HCT116 (cell line): ENCODE results near the gene SERTAD1. TPM values are rescaled to one million over a fixed set of nuclear protein-coding genes. Genes with fewer than 3 reads are reported as not detected.

Experiments used
- ATAC-seq: fragments of 200-7000 bp; cut with Tn5 transposase; 2 replicates; pipeline ENCODE4 v1.9.1; 2020; ENCODE audit warnings: mild to moderate bottlenecking, moderate library complexity
- BruUV-seq: library from RNA; stranded (reverse); fragments of 400-500 nt; replicated peaks from 2 replicates; lab custom pipeline; 2021; lab: Mats Ljungman, UMichigan
- CTCF ChIA-PET: fragments of 300-600 bp; sonication (Branson Sonifier 250); formaldehyde crosslinking; loops from one replicate; lab custom pipeline; 2021; ENCODE audit warnings: antibody characterized with exemption; lab: Charles Lee
- POLR2A ChIA-PET: fragments of 300-600, 350-600 bp; sonication (Branson Sonifier 250); formaldehyde crosslinking; loops from one replicate; lab custom pipeline; 2021; ENCODE audit warnings: antibody characterized with exemption; lab: Charles Lee
- RAD21 ChIA-PET, 2 experiments: fragments of 300-600 bp; sonication (Branson Sonifier 250); formaldehyde crosslinking; loops; one replicate each; lab custom pipeline; 2023; ENCODE audit warnings: low total read pairs in 2 of 2; ENCODE audit not compliant: uncharacterized antibody in 2 of 2, unreplicated experiment in 2 of 2, low non-redundant PET in 1 of 2; lab: Charles Lee
- DNase-seq: peaks from one replicate; pipeline ENCODE4 v3.0.0-alpha.2; 2010; ENCODE audit warnings: low read depth, low spot score
- H2AFZ ChIP-seq: fragments of 200-600 bp; shearing (Covaris generic), sonication (generic); 2 replicates; pipeline ENCODE4 v1.6.1; 2017; ENCODE audit warnings: low read depth, mixed run types, mixed read lengths, antibody characterized with exemption, low read length; ENCODE audit not compliant: poor library complexity, severe bottlenecking
- H3K27ac ChIP-seq: 2 replicates; pipeline ENCODE4 v1.5.1; 2012; ENCODE audit warnings: low read depth, low read length
- H3K27me3 ChIP-seq: fragments of 200-600 bp; sonication (generic); 2 replicates; pipeline ENCODE4 v1.6.1; 2016; ENCODE audit warnings: mixed run types, low read length, mixed read lengths; ENCODE audit not compliant: insufficient read depth
- H3K36me3 ChIP-seq, 2 experiments: fragments of 200-500 bp in 1 of 2; fragments of 200-600 bp in 1 of 2; sonication (Bioruptor generic) in 1 of 2; sonication (generic) in 1 of 2; 2 replicates each; pipeline versions ENCODE4 v1.5.1 to v1.6.1; 2014 to 2016; ENCODE audit warnings: low read length in 2 of 2, inconsistent platforms in 1 of 2, mixed read lengths in 1 of 2, mixed run types in 1 of 2; ENCODE audit not compliant: insufficient read depth in 2 of 2, control insufficient read depth in 1 of 2
- H3K4me1 ChIP-seq, 2 experiments: fragments of 200-600 bp in 1 of 2; sonication (generic) in 1 of 2; 2 replicates each; pipeline versions ENCODE4 v1.5.1 to v1.6.1; 2012 to 2017; ENCODE audit warnings: low read length in 2 of 2, inconsistent platforms in 1 of 2, mild to moderate bottlenecking in 1 of 2, mixed read lengths in 1 of 2, mixed run types in 1 of 2, moderate library complexity in 1 of 2; ENCODE audit not compliant: insufficient read depth in 2 of 2, control insufficient read depth in 1 of 2
- H3K4me2 ChIP-seq: fragments of 200-600 bp; sonication (generic); 2 replicates; pipeline ENCODE4 v1.6.1; 2017; ENCODE audit warnings: mixed run types, low read length, mixed read lengths
- H3K4me3 ChIP-seq, 2 experiments: fragments of 200-600 bp in 1 of 2; sonication (generic) in 1 of 2; replicated peaks in 1 of 2; 2 replicates each; pipeline ENCODE4 v1.5.1; 2011 to 2016; ENCODE audit warnings: low read length in 2 of 2, control low read depth in 1 of 2, low read depth in 1 of 2, mild to moderate bottlenecking in 1 of 2, mixed read lengths in 1 of 2, mixed run types in 1 of 2
- H3K79me2 ChIP-seq: fragments of 200-600 bp; sonication (generic); 2 replicates; pipeline ENCODE4 v1.6.1; 2017; ENCODE audit warnings: mild to moderate bottlenecking, mixed run types, low read length, moderate library complexity, mixed read lengths; ENCODE audit not compliant: insufficient read depth
- H3K9ac ChIP-seq: fragments of 200-600 bp; sonication (generic); 2 replicates; pipeline ENCODE4 v1.6.1; 2016; ENCODE audit warnings: low read length, mixed read lengths
- H3K9me2 ChIP-seq: fragments of 200-600 bp; sonication (generic), shearing (Covaris generic); 2 replicates; pipeline ENCODE4 v1.6.1; 2017; ENCODE audit warnings: mixed run types, mild to moderate bottlenecking, moderate library complexity; ENCODE audit not compliant: insufficient read depth
- H3K9me3 ChIP-seq, 2 experiments: fragments of 200-500 bp in 1 of 2; fragments of 200-600 bp in 1 of 2; sonication (Bioruptor generic) in 1 of 2; sonication (generic) in 1 of 2; 2 replicates each; pipeline ENCODE4 v1.6.1; 2014 to 2017; ENCODE audit warnings: low read length in 2 of 2, mixed read lengths in 2 of 2, inconsistent platforms in 1 of 2, low read depth in 1 of 2, mild to moderate bottlenecking in 1 of 2, mixed run types in 1 of 2, moderate library complexity in 1 of 2; ENCODE audit not compliant: control insufficient read depth in 1 of 2, insufficient read depth in 1 of 2
- H4K20me1 ChIP-seq: fragments of 200-600 bp; sonication (generic), shearing (Covaris generic); 2 replicates; pipeline ENCODE4 v1.6.1; 2017; ENCODE audit warnings: mixed run types, mild to moderate bottlenecking, moderate library complexity; ENCODE audit not compliant: insufficient read depth
- CBX3 ChIP-seq: IDR thresholded peaks from 2 replicates; pipeline ENCODE4 v1.6.1; 2012; ENCODE audit warnings: low read depth
- ELF1 ChIP-seq: IDR thresholded peaks from 2 replicates; pipeline ENCODE4 v1.6.1; 2012; ENCODE audit warnings: low read depth, borderline replicate concordance
- EZH2 ChIP-seq: fragments of 200-600 bp; sonication (generic); IDR thresholded peaks from 2 replicates; pipeline ENCODE4 v1.6.1; 2017; ENCODE audit warnings: antibody characterized with exemption, mixed run types
- EZH2phosphoT487 ChIP-seq: fragments of 200-600 bp; IDR thresholded peaks from 2 replicates; pipeline ENCODE4 v1.6.1; 2018; ENCODE audit warnings: antibody characterized with exemption, borderline replicate concordance
- FOSL1 ChIP-seq: IDR thresholded peaks from 2 replicates; pipeline ENCODE4 v1.6.1; 2012; ENCODE audit warnings: low read depth
- JUND ChIP-seq: IDR thresholded peaks from 2 replicates; pipeline ENCODE4 v1.6.1; 2012
- POLR2A ChIP-seq: IDR thresholded peaks from 2 replicates; pipeline ENCODE4 v1.7.0; 2011; ENCODE audit warnings: borderline replicate concordance; ENCODE audit not compliant: insufficient read depth, insufficient read length; ENCODE audit errors: extremely low read depth
- POLR2AphosphoS5 ChIP-seq: IDR thresholded peaks from 2 replicates; pipeline ENCODE4 v1.6.1; 2011; ENCODE audit warnings: mild to moderate bottlenecking, low read depth, low read length, moderate library complexity
- RAD21 ChIP-seq: IDR thresholded peaks from 2 replicates; pipeline ENCODE4 v1.6.1; 2012; ENCODE audit warnings: low read depth, mild to moderate bottlenecking
- SP1 ChIP-seq: IDR thresholded peaks from 2 replicates; pipeline ENCODE4 v1.6.1; 2012; ENCODE audit warnings: low read depth
- SRF ChIP-seq: IDR thresholded peaks from 2 replicates; pipeline ENCODE4 v1.6.1; 2012; ENCODE audit warnings: low read depth
- TCF7L2 ChIP-seq: IDR thresholded peaks from 2 replicates; pipeline ENCODE4 v1.7.0; 2011; ENCODE audit warnings: borderline replicate concordance, inconsistent platforms; ENCODE audit not compliant: insufficient read depth, insufficient read length; ENCODE audit errors: extremely low read depth
- YY1 ChIP-seq: IDR thresholded peaks from 2 replicates; pipeline ENCODE4 v1.6.1; 2011; ENCODE audit warnings: low read length, low read depth, moderate library complexity, mild to moderate bottlenecking; ENCODE audit not compliant: insufficient replicate concordance; ENCODE audit errors: extremely low read depth
- ZFX ChIP-seq: fragments of 450-650 bp; IDR thresholded peaks from 2 replicates; pipeline ENCODE4 v1.6.1; 2017
- ZNF274 ChIP-seq: fragments of 200-500 bp; sonication (Bioruptor generic); IDR thresholded peaks from 2 replicates; pipeline ENCODE4 v1.6.1; 2014; ENCODE audit warnings: mild to moderate bottlenecking, low read depth, low read length, inconsistent platforms
- intact Hi-C: fragments of 100-400 bp; cut with micrococcal nuclease; formaldehyde crosslinking; loops from 2 replicates; pipeline ENCODE4 v1.10.0; 2022
- total RNA-seq: library from RNA; stranded (reverse); gene quantifications from one replicate; pipeline ENCODE4 v1.2.1, GENCODE V29; 2021; ENCODE audit not compliant: unreplicated experiment
- TF ChIP-seq, protein P1 (sequence below): IDR thresholded peaks from 2 replicates; pipeline ENCODE4 v1.6.1; 2012; ENCODE audit warnings: low read depth
- TF ChIP-seq, protein P2 (sequence below), 3 experiments: fragments of 200-600 bp in 1 of 3; sonication (generic) in 1 of 3; IDR thresholded peaks in 2 of 3; conservative IDR thresholded peaks in 1 of 3; 2 replicates each; pipeline ENCODE4 v1.5.1; 2012 to 2017; ENCODE audit warnings: low read depth in 2 of 3, low read length in 2 of 3, antibody characterized with exemption in 1 of 3, borderline replicate concordance in 1 of 3, control low read depth in 1 of 3, mild to moderate bottlenecking in 1 of 3, mixed read lengths in 1 of 3, mixed run types in 1 of 3, moderate library complexity in 1 of 3; ENCODE audit not compliant: insufficient read depth in 1 of 3
- TF ChIP-seq, protein P3 (sequence below): IDR thresholded peaks from 2 replicates; pipeline ENCODE4 v1.6.1; 2012
- TF ChIP-seq, protein P4 (sequence below): IDR thresholded peaks from 2 replicates; pipeline ENCODE4 v1.6.1; 2012

SERTAD1 gene
- total RNA-seq, 1 experiment from 2014 or later, result 30.3 TPM

- Histone ChIP-seq H3K9ac (peak overlapping the region; percentile 80), H3K9me3 (no peaks in the 10 kb centered on the region), H2AFZ (no peak overlapping the region), H3K36me3 (peaks cover 5 to 13% of the 10 kb centered on the region in 2 experiments; a peak in 2 of 4 replicates), H4K20me1 (no peaks in the 10 kb centered on the region), H3K4me1 (peaks cover 31 to 64% of the 10 kb centered on the region in 2 experiments), H3K4me2 (peak overlapping the region; percentile 95), H3K4me3 (peak overlapping the region; percentile 65 to 84), H3K27ac (peak overlapping the region; percentile 98), H3K79me2 (peaks cover 35% of the 10 kb centered on the region), H3K27me3 (no peaks in the 10 kb centered on the region), H3K9me2 (no peaks in the 10 kb centered on the region)
- ATAC-seq (no peak), DNase-seq (no peak)
- TSS peak; percentile 74 for BruUV-seq
- ChIA-PET RAD21 (no interaction called here), POLR2A (interaction anchor here (1.6 to 2.2 kb wide), 2 partner anchors 18 to 20 kb away, joined by 4 to 6 read pairs; partner anchors contain the start of gene SERTAD3), CTCF (interaction anchor here (0.6 kb wide), 1 partner anchor 9 kb away, joined by 3 read pairs; no protein-coding TSS in a partner anchor)
- intact Hi-C loops, result loop anchor here (1.0 to 5.0 kb wide), 2 partner anchors 18 to 177 kb away; partner anchors contain the start of gene LTBP4
- TF ChIP-seq SP1 (no peak), CBX3 (no peak), EZH2 (no peak), ELF1 (no peak), POLR2A (no peak), EZH2phosphoT487 (no peak), YY1 (no peak), JUND (no peak), POLR2AphosphoS5 (no peak), ZFX (no peak), TCF7L2 (no peak), RAD21 (no peak), FOSL1 (no peak), ZNF274 (no peak), SRF (no peak)
- TF ChIP-seq, protein P1, sequence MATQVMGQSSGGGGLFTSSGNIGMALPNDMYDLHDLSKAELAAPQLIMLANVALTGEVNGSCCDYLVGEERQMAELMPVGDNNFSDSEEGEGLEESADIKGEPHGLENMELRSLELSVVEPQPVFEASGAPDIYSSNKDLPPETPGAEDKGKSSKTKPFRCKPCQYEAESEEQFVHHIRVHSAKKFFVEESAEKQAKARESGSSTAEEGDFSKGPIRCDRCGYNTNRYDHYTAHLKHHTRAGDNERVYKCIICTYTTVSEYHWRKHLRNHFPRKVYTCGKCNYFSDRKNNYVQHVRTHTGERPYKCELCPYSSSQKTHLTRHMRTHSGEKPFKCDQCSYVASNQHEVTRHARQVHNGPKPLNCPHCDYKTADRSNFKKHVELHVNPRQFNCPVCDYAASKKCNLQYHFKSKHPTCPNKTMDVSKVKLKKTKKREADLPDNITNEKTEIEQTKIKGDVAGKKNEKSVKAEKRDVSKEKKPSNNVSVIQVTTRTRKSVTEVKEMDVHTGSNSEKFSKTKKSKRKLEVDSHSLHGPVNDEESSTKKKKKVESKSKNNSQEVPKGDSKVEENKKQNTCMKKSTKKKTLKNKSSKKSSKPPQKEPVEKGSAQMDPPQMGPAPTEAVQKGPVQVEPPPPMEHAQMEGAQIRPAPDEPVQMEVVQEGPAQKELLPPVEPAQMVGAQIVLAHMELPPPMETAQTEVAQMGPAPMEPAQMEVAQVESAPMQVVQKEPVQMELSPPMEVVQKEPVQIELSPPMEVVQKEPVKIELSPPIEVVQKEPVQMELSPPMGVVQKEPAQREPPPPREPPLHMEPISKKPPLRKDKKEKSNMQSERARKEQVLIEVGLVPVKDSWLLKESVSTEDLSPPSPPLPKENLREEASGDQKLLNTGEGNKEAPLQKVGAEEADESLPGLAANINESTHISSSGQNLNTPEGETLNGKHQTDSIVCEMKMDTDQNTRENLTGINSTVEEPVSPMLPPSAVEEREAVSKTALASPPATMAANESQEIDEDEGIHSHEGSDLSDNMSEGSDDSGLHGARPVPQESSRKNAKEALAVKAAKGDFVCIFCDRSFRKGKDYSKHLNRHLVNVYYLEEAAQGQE, result no peak
- TF ChIP-seq, protein P2, sequence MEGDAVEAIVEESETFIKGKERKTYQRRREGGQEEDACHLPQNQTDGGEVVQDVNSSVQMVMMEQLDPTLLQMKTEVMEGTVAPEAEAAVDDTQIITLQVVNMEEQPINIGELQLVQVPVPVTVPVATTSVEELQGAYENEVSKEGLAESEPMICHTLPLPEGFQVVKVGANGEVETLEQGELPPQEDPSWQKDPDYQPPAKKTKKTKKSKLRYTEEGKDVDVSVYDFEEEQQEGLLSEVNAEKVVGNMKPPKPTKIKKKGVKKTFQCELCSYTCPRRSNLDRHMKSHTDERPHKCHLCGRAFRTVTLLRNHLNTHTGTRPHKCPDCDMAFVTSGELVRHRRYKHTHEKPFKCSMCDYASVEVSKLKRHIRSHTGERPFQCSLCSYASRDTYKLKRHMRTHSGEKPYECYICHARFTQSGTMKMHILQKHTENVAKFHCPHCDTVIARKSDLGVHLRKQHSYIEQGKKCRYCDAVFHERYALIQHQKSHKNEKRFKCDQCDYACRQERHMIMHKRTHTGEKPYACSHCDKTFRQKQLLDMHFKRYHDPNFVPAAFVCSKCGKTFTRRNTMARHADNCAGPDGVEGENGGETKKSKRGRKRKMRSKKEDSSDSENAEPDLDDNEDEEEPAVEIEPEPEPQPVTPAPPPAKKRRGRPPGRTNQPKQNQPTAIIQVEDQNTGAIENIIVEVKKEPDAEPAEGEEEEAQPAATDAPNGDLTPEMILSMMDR (IDR thresholded peaks at IDR 0.05 in 2 of 3, conservative IDR thresholded peaks at IDR 0.05 in 1 of 3; ENCODE audit: borderline replicate concordance in 1 of 3, insufficient read depth in 1 of 3, low read depth in 2 of 3, low read length in 2 of 3), result no peak
- TF ChIP-seq, protein P3, sequence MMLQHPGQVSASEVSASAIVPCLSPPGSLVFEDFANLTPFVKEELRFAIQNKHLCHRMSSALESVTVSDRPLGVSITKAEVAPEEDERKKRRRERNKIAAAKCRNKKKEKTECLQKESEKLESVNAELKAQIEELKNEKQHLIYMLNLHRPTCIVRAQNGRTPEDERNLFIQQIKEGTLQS, result no peak
- TF ChIP-seq, protein P4, sequence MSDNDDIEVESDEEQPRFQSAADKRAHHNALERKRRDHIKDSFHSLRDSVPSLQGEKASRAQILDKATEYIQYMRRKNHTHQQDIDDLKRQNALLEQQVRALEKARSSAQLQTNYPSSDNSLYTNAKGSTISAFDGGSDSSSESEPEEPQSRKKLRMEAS, result no peak
Observed at GRCh38 chr19:40424637-40425449, 949 bp downstream of the SERTAD1 start.
